Nephron progenitor cell (in vitro differentiated cells): ENCODE results near the gene CFAP61.

ENCODE experiments used
- DNase-seq: peaks from one replicate; pipeline ENCODE4 v3.0.0; 2021
- H3K27ac Mint-ChIP-seq: 2 replicates; pipeline ENCODE4 v1.8.0; 2021; ENCODE audit warnings: mild to moderate bottlenecking, moderate library complexity, mixed read lengths
- H3K27me3 Mint-ChIP-seq: 2 replicates; pipeline ENCODE4 v1.8.0; 2021; ENCODE audit warnings: mild to moderate bottlenecking, low read depth, mixed read lengths; ENCODE audit not compliant: poor library complexity
- H3K36me3 Mint-ChIP-seq: 2 replicates; pipeline ENCODE4 v1.8.0; 2021; ENCODE audit warnings: low read depth, mixed read lengths
- H3K4me1 Mint-ChIP-seq: 2 replicates; pipeline ENCODE4 v1.8.0; 2021; ENCODE audit warnings: mixed read lengths
- H3K4me3 Mint-ChIP-seq: 2 replicates; pipeline ENCODE4 v1.8.0; 2021; ENCODE audit warnings: mild to moderate bottlenecking, moderate library complexity, mixed read lengths
- H3K9me3 Mint-ChIP-seq: 2 replicates; pipeline ENCODE4 v1.8.0; 2021; ENCODE audit warnings: mild to moderate bottlenecking, moderate library complexity, mixed read lengths
- CTCF ChIP-seq: fragments of 200-600 bp; sonication (generic); IDR thresholded peaks from 2 replicates; pipeline ENCODE4 v1.5.0; 2021; ENCODE audit warnings: antibody characterized with exemption

CFAP61 gene

DNA sequence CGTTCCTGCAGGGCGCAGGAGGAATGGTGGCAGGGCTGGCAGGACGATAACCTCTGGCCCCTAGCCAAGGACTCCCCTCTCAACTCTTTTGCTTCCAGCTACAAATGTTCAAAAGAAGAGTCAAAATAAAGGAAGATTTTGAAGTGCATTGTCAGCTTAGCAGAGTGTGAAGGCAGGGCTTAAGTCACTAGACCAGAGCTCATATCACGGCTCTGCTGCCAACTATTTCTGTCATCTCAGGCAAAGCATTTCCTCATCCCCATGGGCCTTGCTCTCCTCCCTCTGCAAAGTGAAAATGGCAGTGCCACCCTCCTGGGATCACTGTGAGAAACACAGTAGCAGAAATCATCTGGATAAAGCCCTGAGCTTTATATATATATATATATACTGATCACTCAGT is 36.7 kb downstream of the CFAP61 start:
- no peaks in the 10 kb centered on the region for H3K4me1 Mint-ChIP-seq
- H3K27me3 Mint-ChIP-seq, result peaks cover 13% of the 10 kb centered on the region

GRCh38 chr20:20089939-20090338 is 37.6 kb downstream of the CFAP61 start:
- TF ChIP-seq CTCF, result no peak
- H3K4me3 Mint-ChIP-seq, result no peak overlapping the region
- H3K27ac Mint-ChIP-seq, result no peak overlapping the region
- peaks cover 5% of the 10 kb centered on the region for H3K4me1 Mint-ChIP-seq
- H3K27me3 Mint-ChIP-seq, result peaks cover 17% of the 10 kb centered on the region
- DNase-seq, result no peak
- H3K36me3 Mint-ChIP-seq, result no peaks in the 10 kb centered on the region
- no peaks in the 10 kb centered on the region for H3K9me3 Mint-ChIP-seq

More for the DNA sequence above, 36.7 kb downstream of the CFAP61 start:
- H3K27ac Mint-ChIP-seq, result no peak overlapping the region
- no peak overlapping the region for H3K4me3 Mint-ChIP-seq
- no peaks in the 10 kb centered on the region for H3K9me3 Mint-ChIP-seq
- DNase-seq, result no peak
- H3K36me3 Mint-ChIP-seq, result no peaks in the 10 kb centered on the region
- no peak for TF ChIP-seq CTCF

- Mint-ChIP-seq H3K27me3 (peaks cover 15% of the 10 kb centered on the region), H3K4me1 (peaks cover 5% of the 10 kb centered on the region), H3K4me3 (no peak overlapping the region), H3K27ac (no peak overlapping the region), H3K9me3 (no peaks in the 10 kb centered on the region), H3K36me3 (no peaks in the 10 kb centered on the region)
- no peak for TF ChIP-seq CTCF
- DNase-seq, result no peak
Measured at GRCh38 chr20:20092827-20093226, 40.5 kb downstream of the CFAP61 start.

DNA sequence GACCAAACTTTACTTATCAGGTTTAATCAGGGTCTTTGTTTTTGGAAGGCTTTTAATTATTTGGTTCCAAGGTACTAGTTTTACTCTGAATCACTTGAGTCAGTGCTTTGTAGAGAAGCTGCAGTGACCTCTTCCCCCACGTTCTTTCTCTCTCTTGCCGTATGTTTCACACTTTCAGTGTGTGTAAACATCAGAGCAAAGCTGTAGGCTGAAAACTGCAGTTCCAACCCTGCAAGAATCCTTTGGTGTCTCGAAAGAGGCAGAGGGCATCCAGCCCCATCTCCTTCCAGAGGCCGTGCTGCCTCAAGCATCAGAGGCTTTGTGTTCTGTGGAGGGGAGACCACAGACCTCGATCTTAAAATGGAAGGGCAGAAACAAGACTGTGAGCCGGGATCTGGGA is 42.1 kb downstream of the CFAP61 start:
- Mint-ChIP-seq H3K27ac (peak overlapping the region; percentile 40), H3K36me3 (no peaks in the 10 kb centered on the region), H3K4me1 (peaks cover 5% of the 10 kb centered on the region), H3K27me3 (peaks cover 6% of the 10 kb centered on the region), H3K9me3 (no peaks in the 10 kb centered on the region), H3K4me3 (no peak overlapping the region)
- no peak for DNase-seq
- no peak for TF ChIP-seq CTCF

DNA sequence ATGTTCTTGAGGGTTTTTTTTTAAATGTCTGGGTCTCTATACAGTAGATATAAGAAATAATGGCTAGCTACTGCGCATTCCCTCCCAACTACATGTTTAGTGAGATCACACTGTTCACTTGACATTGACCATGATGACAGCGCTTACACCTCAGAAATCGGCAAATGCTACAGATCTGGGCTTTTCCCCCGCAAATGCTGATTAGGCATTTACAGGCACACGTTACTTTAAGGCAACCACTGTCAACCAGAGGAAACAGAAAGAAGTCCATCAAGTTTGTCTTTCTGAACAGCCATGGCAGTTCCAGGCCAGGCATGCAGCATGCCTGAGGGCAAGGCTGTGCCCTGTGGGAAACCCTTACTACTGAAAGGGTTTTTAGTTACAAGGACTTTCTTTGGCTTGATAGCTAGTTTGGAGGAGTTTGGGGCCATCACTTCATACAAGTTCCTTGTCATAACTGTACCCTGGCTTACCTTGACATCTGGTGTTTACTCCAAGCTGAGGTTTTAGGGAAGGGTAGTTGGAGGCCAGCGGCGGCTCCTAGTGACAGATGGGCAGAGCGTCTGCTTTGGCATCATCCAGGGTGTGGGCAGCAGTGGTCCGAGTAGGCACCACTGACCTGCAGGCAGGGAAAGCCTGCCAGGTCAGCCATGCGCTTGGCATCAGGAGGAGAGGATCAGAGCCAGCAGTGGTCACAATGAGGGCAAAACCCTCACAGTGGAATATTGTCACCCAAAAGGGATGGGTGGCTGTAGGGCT is 43.0 kb downstream of the CFAP61 start:
- no peak for DNase-seq
- Mint-ChIP-seq H3K4me3 (no peak overlapping the region), H3K27me3 (peaks cover 6% of the 10 kb centered on the region), H3K4me1 (peaks cover 5% of the 10 kb centered on the region), H3K36me3 (no peaks in the 10 kb centered on the region), H3K9me3 (no peaks in the 10 kb centered on the region), H3K27ac (no peak overlapping the region)
- TF ChIP-seq CTCF, result no peak

GRCh38 chr20:20096421-20096820 is 44.1 kb downstream of the CFAP61 start:
- Mint-ChIP-seq H3K36me3 (no peaks in the 10 kb centered on the region), H3K27ac (no peak overlapping the region), H3K9me3 (no peaks in the 10 kb centered on the region), H3K4me3 (no peak overlapping the region), H3K27me3 (peaks cover 6% of the 10 kb centered on the region), H3K4me1 (peaks cover 5% of the 10 kb centered on the region)
- no peak for DNase-seq
- TF ChIP-seq CTCF, result no peak
